ENCODE measurements around the gene ESRP2.

The ESRP2 gene

GRCh38 chr16:68263559-68264127 is 27.7 kb upstream of the ESRP2 start:
- no peak for DNase-seq (ENCODE audit: low read depth)

- no peak for DNase-seq (ENCODE audit: low read depth)
Observed at GRCh38 chr16:68259007-68259825, 23.3 kb upstream of the ESRP2 start.

- no peak for DNase-seq (ENCODE audit: low read depth)
Observed at GRCh38 chr16:68257906-68258800, 22.2 kb upstream of the ESRP2 start.

GRCh38 chr16:68257251-68257905 is 21.5 kb upstream of the ESRP2 start:
- DNase-seq (ENCODE audit: low read depth): no peak

GRCh38 chr16:68255712-68256111 is 19.8 kb upstream of the ESRP2 start:
- no peak for DNase-seq (ENCODE audit: low read depth)

GRCh38 chr16:68253721-68254120 is 17.8 kb upstream of the ESRP2 start:
- DNase-seq (ENCODE audit: low read depth): no peak

- DNase-seq (ENCODE audit: low read depth): no peak
Observed at GRCh38 chr16:68252383-68252782, 16.5 kb upstream of the ESRP2 start.

- DNase-seq (ENCODE audit: low read depth): no peak
Observed at GRCh38 chr16:68251832-68252231, 15.9 kb upstream of the ESRP2 start.

GRCh38 chr16:68250951-68251350 is 15.0 kb upstream of the ESRP2 start:
- no peak for DNase-seq (ENCODE audit: low read depth)

- DNase-seq (ENCODE audit: low read depth): no peak
Observed at GRCh38 chr16:68249371-68249770, 13.4 kb upstream of the ESRP2 start.

GRCh38 chr16:68247932-68248331 is 12.0 kb upstream of the ESRP2 start:
- no peak for DNase-seq (ENCODE audit: low read depth)

- no peak for DNase-seq (ENCODE audit: low read depth)
Observed at GRCh38 chr16:68247400-68247799, 11.5 kb upstream of the ESRP2 start.

- no peak for DNase-seq (ENCODE audit: low read depth)
Observed at GRCh38 chr16:68246666-68247065, 10.7 kb upstream of the ESRP2 start.

- no peak for DNase-seq (ENCODE audit: low read depth)
Observed at GRCh38 chr16:68246121-68246520, 10.2 kb upstream of the ESRP2 start.

GRCh38 chr16:68244903-68245853 is 9.3 kb upstream of the ESRP2 start, which contains the start of gene PLA2G15:
TSS of gene PLA2G15 (plus strand) at chr16:68245373. CDS start at chr16:68245427, 54 bp downstream.
- peak; percentile 85 for DNase-seq (ENCODE audit: low read depth)

GRCh38 chr16:68244481-68244902 is 8.6 kb upstream of the ESRP2 start:
- no peak for DNase-seq (ENCODE audit: low read depth)

GRCh38 chr16:68242926-68243858 is 7.3 kb upstream of the ESRP2 start:
- DNase-seq (ENCODE audit: low read depth): no peak

- DNase-seq (ENCODE audit: low read depth): no peak
Observed at GRCh38 chr16:68242085-68242484, 6.2 kb upstream of the ESRP2 start.

GRCh38 chr16:68238029-68238345 is 2.1 kb upstream of the ESRP2 start:
- DNase-seq (ENCODE audit: low read depth): no peak
